ENCODE measurements around the gene SLC35E3.

Gene SLC35E3

DNA sequence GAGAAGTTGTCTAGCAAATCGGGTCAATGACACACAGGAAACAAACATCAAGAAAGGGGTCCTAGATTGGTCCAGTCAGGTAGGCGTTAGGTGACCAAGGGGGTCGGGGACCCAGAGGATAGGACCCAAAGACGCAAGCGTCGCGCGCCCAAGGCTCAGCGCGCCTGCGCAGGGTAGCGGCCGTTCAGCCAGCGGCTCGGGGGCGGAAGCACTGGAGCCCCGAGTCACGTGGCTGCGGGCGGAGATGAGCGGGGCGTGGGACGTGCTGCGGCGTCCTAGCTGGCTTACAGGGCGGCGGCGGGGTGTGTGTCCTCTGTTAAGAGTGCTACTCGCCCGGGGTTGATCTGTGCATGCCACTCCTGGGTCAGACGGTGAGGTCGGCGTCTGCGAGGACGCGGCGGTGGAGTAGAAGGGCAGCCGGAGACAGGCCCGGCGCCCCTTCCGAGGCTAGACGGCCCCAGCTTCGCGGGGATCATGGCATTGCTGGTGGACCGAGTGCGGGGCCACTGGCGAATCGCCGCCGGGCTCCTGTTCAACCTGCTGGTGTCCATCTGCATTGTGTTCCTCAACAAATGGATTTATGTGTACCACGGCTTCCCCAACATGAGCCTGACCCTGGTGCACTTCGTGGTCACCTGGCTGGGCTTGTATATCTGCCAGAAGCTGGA lies at the start of gene SLC35E3:
TSS of gene SLC35E3 (plus strand) at position 273 of the 668 bp plus-strand sequence. CDS start at position 475, 202 bp downstream.
- peak; percentile 87 for DNase-seq

DNA sequence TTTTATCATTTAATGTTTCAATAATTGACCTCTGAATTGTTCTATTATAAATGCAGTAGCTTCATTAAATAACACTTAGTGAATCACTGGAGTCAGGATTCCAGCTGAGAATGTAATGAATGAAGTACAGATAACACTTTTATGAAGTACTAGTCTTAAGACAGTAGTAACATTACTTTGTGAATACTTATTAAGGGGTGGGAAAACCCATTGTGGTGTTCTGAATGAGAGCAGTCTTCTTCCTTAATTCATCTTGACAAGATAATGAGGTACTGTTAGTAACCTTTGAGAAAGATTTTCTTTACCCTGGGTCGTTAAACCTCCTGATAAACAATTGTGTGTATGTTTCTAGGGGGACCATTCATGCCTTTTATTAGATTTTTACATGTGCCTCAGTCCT lies 46.5 kb upstream of the SLC35E3 start:
- DNase-seq: no peak

DNA sequence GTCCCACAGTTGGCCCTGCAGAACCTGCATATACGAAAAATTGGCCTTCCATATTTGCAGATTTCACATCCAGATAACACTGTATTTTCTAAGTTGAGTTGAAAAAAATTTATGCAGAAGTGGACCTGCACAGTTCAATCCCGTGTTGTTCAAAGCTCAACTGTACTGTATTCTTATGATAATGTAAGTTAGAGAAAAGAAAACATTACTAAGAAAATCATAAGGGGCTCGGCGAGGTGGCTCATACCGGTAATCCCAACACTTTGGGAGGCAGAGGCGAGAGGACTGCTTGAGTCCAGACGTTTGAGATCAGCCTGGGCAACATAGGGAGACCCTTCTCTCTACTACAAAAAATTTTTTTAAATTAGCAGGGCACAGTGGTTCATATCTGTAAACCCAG lies 18.2 kb upstream of the SLC35E3 start:
- DNase-seq: no peak

DNA sequence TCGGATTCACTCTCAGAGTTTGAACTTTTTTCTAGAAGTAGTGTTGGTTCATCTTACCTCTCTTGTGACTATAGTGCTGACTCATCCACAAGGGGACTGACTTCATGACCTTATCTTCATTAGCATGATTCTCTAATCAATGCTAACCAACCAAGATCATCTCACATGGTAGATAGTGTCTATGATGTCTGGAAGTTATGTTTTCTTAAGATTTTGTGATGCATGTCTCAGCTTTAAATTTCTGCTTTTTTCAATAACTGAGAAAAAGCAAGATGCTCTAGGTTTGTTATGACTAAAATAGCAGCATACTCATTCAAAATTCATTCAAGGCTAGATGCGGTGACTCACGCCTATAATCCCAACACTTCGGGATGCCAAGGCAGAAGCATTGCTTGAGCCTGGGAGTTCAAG lies 12.3 kb upstream of the SLC35E3 start:
- no peak for DNase-seq

GRCh38 chr12:68739891-68740290 lies 6.1 kb upstream of the SLC35E3 start:
- DNase-seq: no peak

GRCh38 chr12:68743356-68743755 lies 2.6 kb upstream of the SLC35E3 start:
- no peak for DNase-seq

- DNase-seq: no peak
These were observed 536 bp upstream of the SLC35E3 start for GRCh38 chr12:68745376-68745903.

DNA sequence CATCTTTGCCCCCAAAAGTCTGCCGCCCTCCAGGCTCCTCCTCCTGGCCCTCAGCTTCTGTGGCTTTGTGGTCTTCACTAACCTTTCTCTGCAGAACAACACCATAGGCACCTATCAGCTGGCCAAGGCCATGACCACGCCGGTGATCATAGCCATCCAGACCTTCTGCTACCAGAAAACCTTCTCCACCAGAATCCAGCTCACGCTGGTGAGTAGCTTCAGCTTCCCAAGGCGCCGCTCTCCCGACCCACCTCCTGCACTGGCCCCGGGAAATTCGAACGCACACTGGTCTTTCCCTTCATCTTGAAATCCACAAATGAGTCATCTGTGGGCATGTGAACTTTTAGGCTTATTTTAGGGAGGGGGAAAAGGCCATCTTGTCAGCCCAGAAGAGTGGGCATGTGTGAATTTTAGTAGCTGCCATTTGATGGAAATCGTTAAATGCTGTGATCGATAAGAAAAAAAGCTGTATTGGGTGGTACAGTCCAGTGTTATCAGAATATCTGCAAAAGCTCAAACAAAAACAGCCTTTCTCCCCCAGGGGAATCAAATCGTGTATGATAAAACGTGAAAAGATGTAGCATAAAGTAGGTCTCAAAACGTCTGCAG lies 700 bp downstream of the SLC35E3 start:
- peak; percentile 6 for DNase-seq

- no peak for DNase-seq
These were observed 3.5 kb downstream of the SLC35E3 start for GRCh38 chr12:68749443-68749842.

DNA sequence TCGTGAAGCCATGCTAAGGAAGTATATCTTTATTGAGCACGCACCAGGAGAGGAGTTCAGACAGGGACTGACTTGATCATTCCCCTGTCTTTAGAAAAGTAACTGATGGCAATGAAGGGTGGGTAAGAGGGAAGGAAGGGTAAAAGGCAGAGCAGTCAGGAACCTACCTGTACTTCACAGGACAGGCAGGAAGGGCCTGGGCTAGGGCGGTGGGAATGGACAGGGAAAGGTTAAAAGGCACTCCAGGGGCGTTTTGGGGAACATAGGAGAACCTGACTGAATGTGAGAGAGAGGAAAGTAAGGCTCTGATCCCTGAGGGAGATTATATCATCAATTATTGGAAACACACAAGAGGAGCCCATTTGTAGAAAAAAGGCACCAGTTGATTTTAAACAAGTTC lies 3.9 kb downstream of the SLC35E3 start:
- DNase-seq: no peak

DNA sequence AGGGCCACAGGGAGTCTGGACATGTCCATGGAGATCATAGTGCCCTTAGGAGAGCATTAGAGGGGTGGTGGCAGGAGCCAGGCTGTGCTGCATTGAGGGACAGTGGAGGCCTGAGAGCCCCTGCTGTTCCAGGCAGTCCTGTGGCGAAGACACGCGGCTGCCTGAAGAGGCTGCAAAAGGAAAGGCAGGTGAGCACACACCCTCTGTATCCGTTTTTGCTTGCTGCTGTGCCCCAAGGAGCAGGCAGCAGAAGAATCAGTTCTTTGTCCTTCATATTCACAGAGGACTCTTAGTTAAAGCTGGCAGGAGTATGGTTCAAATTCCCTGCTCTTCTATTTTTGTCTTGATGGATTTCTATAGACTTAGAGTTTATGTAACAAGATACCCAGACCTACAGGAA lies 4.5 kb downstream of the SLC35E3 start:
- DNase-seq: no peak

GRCh38 chr12:68755536-68756243 lies 9.7 kb downstream of the SLC35E3 start:
- no peak for DNase-seq

DNA sequence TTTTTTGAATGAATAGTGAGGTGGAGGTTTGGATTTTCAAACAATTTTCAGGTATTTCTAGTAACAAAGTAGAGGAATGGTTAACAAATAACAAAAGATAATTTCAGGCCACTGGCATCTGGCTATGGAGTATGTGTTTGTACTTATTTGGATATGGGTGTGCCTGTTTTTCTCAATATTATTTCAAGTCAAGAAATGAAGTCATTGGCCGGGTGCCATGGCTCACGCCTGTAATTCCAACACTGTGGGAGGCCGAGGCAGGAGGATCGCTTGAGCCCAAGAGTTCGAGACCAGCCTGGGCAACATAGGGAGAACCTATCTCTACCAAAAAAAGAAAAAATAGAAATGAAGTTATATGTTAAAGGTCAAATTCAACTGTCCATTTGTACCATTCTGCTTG lies 13.9 kb downstream of the SLC35E3 start:
- no peak for DNase-seq

DNA sequence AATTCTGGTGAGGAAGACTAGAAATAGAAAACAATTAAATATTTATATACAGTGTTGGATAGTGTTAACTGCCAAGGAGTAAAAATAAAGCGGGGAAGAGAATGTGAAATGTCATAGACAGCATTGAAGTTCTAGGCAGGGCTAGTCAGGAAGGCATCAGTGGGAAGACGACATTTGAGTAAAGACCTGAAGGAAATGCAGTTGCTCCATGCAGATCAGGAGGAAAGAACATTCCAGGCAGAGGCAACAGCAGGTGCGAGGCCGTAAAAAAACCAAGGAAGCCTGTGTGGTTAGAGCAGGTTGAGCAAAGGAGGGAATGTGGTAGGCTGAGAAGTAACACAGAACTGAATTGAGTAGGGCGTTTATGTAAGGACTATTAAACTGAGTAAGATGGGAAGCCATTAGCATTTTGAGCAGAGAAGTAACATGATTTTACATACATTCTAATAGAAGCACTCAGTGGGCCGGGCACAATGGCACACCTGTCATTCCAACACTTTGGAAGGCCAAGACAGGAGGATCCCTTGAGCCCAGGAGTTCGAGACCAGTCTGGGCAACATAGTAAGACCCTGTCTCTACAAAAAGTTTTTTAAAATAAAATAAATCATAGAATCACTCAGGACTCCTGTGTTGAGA lies 14.9 kb downstream of the SLC35E3 start:
- DNase-seq: no peak

DNA sequence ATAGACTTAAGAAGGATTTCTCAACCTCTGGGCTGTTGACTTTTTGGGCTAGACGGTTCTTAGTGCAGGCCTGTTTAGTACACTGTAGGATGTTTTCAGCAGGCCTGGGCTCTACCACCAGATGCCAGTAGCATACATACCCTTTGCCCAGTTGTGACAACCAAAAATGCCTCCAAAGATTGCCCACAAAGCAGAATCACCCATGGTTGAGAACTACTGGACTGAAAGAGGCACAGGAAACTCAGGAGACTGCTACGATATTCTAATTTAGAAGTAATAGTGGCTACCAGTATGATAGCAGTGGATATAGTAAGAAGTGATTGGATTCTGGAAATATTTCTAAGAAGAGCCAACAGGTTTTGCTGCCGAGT lies 15.5 kb downstream of the SLC35E3 start:
- DNase-seq: no peak

GRCh38 chr12:68761901-68762630 lies 16.1 kb downstream of the SLC35E3 start:
- DNase-seq: no peak

DNA sequence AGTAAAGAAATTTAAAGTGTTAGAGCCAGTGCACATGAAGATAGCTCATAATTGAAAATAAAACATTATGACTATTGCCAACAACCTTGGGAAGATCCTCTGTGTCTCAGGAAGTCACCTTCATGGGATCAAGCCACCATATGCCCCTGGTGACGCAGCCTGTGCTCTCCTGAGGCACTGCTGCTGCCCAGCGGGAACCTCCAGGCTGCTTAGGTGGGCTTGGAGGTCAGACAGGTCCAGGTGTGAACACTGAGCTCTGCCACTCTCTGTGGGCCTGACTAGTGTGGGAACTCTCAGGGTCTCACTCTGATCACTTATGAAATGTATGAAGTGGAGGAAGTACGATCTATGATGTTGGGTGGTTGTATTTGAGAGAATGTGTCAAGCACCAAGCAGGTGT lies 16.7 kb downstream of the SLC35E3 start:
- DNase-seq: no peak

DNA sequence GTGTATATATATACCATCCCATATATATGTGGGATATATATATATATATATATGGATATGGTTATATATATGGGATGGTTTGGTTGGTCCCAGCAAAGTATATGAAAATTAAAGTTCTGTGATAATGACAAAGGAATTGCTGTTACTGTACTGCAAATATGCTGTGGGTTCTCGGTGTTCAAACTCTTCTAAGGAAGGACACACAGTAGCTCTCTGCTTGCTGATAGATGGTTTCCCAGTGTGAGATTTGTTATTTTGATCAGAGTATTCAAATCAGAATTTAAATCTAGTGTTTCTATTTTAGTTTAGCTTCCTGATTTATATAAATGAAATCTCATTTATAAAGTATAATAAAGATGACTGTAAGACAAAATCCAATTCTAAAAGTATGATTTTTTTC lies 19.7 kb downstream of the SLC35E3 start:
- no peak for DNase-seq

GRCh38 chr12:68766646-68767045 lies 20.7 kb downstream of the SLC35E3 start:
- no peak for DNase-seq

- no peak for DNase-seq
These were observed 21.2 kb downstream of the SLC35E3 start for GRCh38 chr12:68767191-68767590.

- DNase-seq: no peak
These were observed 22.5 kb downstream of the SLC35E3 start for GRCh38 chr12:68768431-68768939.

DNA sequence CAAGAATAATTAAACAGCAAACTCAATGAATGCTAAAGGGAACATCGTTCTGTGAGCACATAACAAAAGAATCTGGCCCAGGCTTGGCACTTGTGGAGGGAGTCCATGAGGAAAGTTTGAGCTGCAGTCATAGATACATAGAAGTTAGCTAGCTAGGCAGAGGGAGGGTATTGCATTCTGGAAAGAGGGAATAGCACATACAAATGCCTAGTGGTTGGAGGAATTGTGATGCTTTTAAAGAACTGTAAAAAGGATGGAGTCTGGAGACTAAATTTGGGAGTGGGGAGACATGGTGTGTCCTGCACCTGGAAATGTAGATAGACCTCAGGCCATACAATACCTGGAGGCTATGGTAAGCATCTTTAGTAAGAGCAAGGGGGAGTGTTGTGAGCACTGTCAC lies 24.0 kb downstream of the SLC35E3 start:
- DNase-seq: no peak

All from activated effector memory CD4-positive, alpha-beta T cell treated with Interleukin-2 at 50 U/mL for 16 hours (primary cell).